Spleen (tissue), 7 donors: ENCODE measurements around the gene PEAK1.

ENCODE experiments used
- CTCF ChIP-seq, 11 experiments: fragments of 200-600 bp in 7 of 11; fragments of 450-650 bp in 4 of 11; sonication (generic) in 4 of 11; IDR thresholded peaks in 8 of 11; conservative IDR thresholded peaks in 3 of 11; 1 replicate in 7 of 11; 2 replicates in 4 of 11; pipeline versions ENCODE4 v1.4.0 to v1.8.0; 2016 to 2021; ENCODE audit warnings: antibody characterized with exemption in 11 of 11, inconsistent platforms in 4 of 11, mild to moderate bottlenecking in 1 of 11
- POLR2A ChIP-seq, 3 donors: fragments of 450-650 bp; IDR thresholded peaks; one replicate each; pipeline ENCODE4 v1.5.1; 2017; ENCODE audit warnings: antibody characterized with exemption in 3 of 3, mild to moderate bottlenecking in 1 of 3
- donor health status: DM: no; HTN: no; CAD: no; lungs with moderate emphysema.
- donor health status: DM: no; HTN: no; CAD: no.
- donor health status: DM: no; HTN: no; CAD: no.

DNA sequence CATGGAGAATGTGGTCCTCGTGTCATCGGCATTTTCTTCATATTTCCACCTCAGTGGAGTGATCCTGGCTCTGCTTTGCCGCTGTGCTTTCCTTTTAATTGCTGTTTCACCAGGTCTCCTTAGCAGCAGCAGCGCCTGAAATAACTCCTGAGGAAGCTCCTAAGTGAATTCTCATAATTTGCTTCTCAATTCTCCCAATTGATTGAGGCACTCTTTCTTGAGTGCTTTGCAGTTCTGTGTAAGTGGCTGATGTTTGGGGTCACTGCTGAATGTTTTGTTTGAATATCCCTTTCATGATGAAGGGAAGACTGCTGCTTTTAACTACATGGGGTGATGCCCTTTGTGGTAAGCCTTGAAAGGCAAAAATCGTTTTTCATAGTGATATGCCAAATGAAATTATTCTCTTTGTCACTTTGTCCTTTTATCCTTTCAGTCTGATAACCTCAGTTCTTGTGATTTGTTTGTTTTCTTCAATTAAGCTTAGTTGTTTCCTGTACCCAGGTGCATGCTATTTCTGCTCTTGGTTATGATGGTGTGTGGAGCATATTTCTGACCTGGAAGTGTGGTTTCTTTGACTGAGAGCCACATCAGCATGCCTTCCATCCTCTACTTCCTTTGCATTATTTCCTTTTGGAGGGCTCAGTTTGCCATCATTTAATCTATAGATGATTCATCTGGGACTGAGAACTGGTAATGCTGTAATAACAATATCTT is 37.4 kb upstream of the PEAK1 start:
- TF ChIP-seq CTCF (IDR thresholded peaks at IDR 0.05 in 8 of 11, conservative IDR thresholded peaks at IDR 0.05 in 3 of 11) = no peak
- no peak for TF ChIP-seq POLR2A (IDR thresholded peaks at IDR 0.05)
